Lung (tissue), 12 donors: ENCODE results near the gene MLST8. TPM values are rescaled to one million over a fixed set of nuclear protein-coding genes. Genes with fewer than 3 reads are reported as not detected.

ENCODE experiments used
- ATAC-seq: fragments of 200-7000 bp; cut with Tn5 transposase; one replicate; pipeline ENCODE4 v1.9.1; 2020; ENCODE audit warnings: moderate number of reproducible peaks; ENCODE audit not compliant: insufficient read depth, low FRiP score
- DNase-seq, 3 donors: peaks; one replicate each; pipeline ENCODE4 v3.0.0-alpha.2; 2013 to 2017
- H3K27ac ChIP-seq, 2 donors: one replicate each; pipeline ENCODE4 v1.5.1; 2013; ENCODE audit warnings: mild to moderate bottlenecking in 2 of 2, moderate library complexity in 2 of 2, control low read depth in 1 of 2, inconsistent platforms in 1 of 2, low read depth in 1 of 2, low read length in 1 of 2
- H3K27me3 ChIP-seq, 3 donors: one replicate each; pipeline ENCODE4 v1.5.1; 2013; ENCODE audit warnings: low read length in 2 of 3; ENCODE audit not compliant: control insufficient read depth in 3 of 3, insufficient read depth in 3 of 3
- H3K36me3 ChIP-seq, 4 donors: one replicate each; pipeline ENCODE4 v1.5.1; 2013; ENCODE audit warnings: low read length in 4 of 4, mild to moderate bottlenecking in 1 of 4, moderate library complexity in 1 of 4; ENCODE audit not compliant: control insufficient read depth in 4 of 4, insufficient read depth in 4 of 4
- H3K4me1 ChIP-seq, 5 donors: one replicate each; pipeline ENCODE4 v1.5.1; 2013; ENCODE audit warnings: low read length in 5 of 5, mild to moderate bottlenecking in 2 of 5, moderate library complexity in 1 of 5; ENCODE audit not compliant: control insufficient read depth in 5 of 5, insufficient read depth in 5 of 5
- H3K4me3 ChIP-seq: one replicate; pipeline ENCODE4 v1.5.1; 2013; ENCODE audit warnings: mild to moderate bottlenecking, control low read depth, moderate library complexity
- H3K9ac ChIP-seq, 2 donors: one replicate each; pipeline ENCODE4 v1.5.1; 2013; ENCODE audit warnings: low read length in 2 of 2, control low read depth in 1 of 2; ENCODE audit not compliant: insufficient read depth in 1 of 2
- H3K9me3 ChIP-seq, 4 donors: one replicate each; pipeline ENCODE4 v1.5.1; 2013; ENCODE audit warnings: low read length in 3 of 4, mild to moderate bottlenecking in 1 of 4, moderate library complexity in 1 of 4; ENCODE audit not compliant: control insufficient read depth in 4 of 4, insufficient read depth in 3 of 4
- WGBS, 2 donors: extraction: QIAGEN DNeasy Blood & Tissue Kit; methylation state at CpG; one replicate each; pipeline ENCODE4 v1.1.7; 2013; 5-methylcytosine and 5-hydroxymethylcytosine counted together
- polyA plus RNA-seq, 2 donors: library from polyadenylated mRNA; stranded (reverse); fragments of 200-250 nt; gene quantifications; one replicate each; pipeline ENCODE4 v1.2.1, GENCODE V29; 2013
- total RNA-seq, 2 donors: library from RNA; depleted of rRNA in 1 of 2; stranded (reverse); fragments of >200 nt in 1 of 2; gene quantifications; one replicate each; pipeline ENCODE4 v1.2.1, GENCODE V29; 2014 to 2021
- TF ChIP-seq, protein P1 (sequence below): IDR thresholded peaks from 2 replicates; pipeline ENCODE4 v1.5.1; 2012; ENCODE audit warnings: mild to moderate bottlenecking; ENCODE audit errors: control extremely low read depth, extremely low read depth
- donor health status: control.
- donor health status: control.
- donor health status: Bipolar disorder and iron deficiency.
- donor health status: healthy.
- donor health status: DM: yes; HTN: yes; CAD: no.

Gene MLST8
- total and polyA plus RNA-seq, 4 donors: 17.2 to 48.9 (median 41.2) TPM

- no peak for DNase-seq
- no peaks in the 10 kb centered on the region for H3K36me3 ChIP-seq
Measured at GRCh38 chr16:2190002-2190658, 15.1 kb upstream of the MLST8 start.

GRCh38 chr16:2190659-2191445 lies 14.4 kb upstream of the MLST8 start:
- no peak for ATAC-seq
- Histone ChIP-seq H3K27me3 (peaks cover 0 to 22% (median 7%) of the 10 kb centered on the region in 3 donors), H3K36me3 (no peaks in the 10 kb centered on the region), H3K4me1 (peaks cover 0 to 8% (median 3%) of the 10 kb centered on the region in 5 donors), H3K27ac (no peak overlapping the region), H3K9me3 (no peaks in the 10 kb centered on the region), H3K9ac (no peak overlapping the region), H3K4me3 (no peak overlapping the region)
- no peak for DNase-seq
- 83 to 88% methylated on average over 25 of the region's 25 CpGs for WGBS, 2 donors
- TF ChIP-seq, protein P1, sequence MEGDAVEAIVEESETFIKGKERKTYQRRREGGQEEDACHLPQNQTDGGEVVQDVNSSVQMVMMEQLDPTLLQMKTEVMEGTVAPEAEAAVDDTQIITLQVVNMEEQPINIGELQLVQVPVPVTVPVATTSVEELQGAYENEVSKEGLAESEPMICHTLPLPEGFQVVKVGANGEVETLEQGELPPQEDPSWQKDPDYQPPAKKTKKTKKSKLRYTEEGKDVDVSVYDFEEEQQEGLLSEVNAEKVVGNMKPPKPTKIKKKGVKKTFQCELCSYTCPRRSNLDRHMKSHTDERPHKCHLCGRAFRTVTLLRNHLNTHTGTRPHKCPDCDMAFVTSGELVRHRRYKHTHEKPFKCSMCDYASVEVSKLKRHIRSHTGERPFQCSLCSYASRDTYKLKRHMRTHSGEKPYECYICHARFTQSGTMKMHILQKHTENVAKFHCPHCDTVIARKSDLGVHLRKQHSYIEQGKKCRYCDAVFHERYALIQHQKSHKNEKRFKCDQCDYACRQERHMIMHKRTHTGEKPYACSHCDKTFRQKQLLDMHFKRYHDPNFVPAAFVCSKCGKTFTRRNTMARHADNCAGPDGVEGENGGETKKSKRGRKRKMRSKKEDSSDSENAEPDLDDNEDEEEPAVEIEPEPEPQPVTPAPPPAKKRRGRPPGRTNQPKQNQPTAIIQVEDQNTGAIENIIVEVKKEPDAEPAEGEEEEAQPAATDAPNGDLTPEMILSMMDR: no peak

More at GRCh38 chr16:2190002-2190658, 15.1 kb upstream of the MLST8 start:
- TF ChIP-seq, protein P1: no peak
- Histone ChIP-seq H3K27me3 (peaks cover 0 to 15% (median 5%) of the 10 kb centered on the region in 3 donors), H3K4me3 (no peak overlapping the region), H3K4me1 (peaks cover 0 to under 1% (median 0%) of the 10 kb centered on the region in 5 donors), H3K27ac (no peak overlapping the region), H3K9me3 (no peaks in the 10 kb centered on the region), H3K9ac (no peak overlapping the region)
- no peak for ATAC-seq
- WGBS, 2 donors: 88 to 96% methylated on average over 24 of the region's 24 CpGs

- 88 to 92% methylated on average over 11 of the region's 11 CpGs for WGBS, 2 donors
- Histone ChIP-seq H3K9ac (no peak overlapping the region), H3K9me3 (no peaks in the 10 kb centered on the region), H3K27ac (no peak overlapping the region), H3K36me3 (no peaks in the 10 kb centered on the region), H3K27me3 (peaks cover 0 to 22% (median 7%) of the 10 kb centered on the region in 3 donors), H3K4me1 (peaks cover 0 to 8% (median 4%) of the 10 kb centered on the region in 5 donors), H3K4me3 (no peak overlapping the region)
- no peak for ATAC-seq
- TF ChIP-seq, protein P1: no peak
- no peak for DNase-seq
Measured at GRCh38 chr16:2191446-2191706, 13.9 kb upstream of the MLST8 start.
